HFFc6 (cell line): ENCODE measurements around the gene BATF3. TPM values are rescaled to one million over a fixed set of nuclear protein-coding genes. Genes with fewer than 3 reads are reported as not detected.

Experiments
- DNase-seq: peaks from one replicate; pipeline ENCODE4 v3.0.0-alpha.2; 2018
- H3K27ac Mint-ChIP-seq: 2 replicates; pipeline ENCODE4 v1.8.0; 2020; ENCODE audit warnings: mild to moderate bottlenecking, mixed read lengths
- H3K27me3 Mint-ChIP-seq: 2 replicates; pipeline ENCODE4 v1.8.0; 2021; ENCODE audit warnings: mild to moderate bottlenecking, moderate library complexity, mixed read lengths; ENCODE audit not compliant: insufficient read depth
- H3K36me3 Mint-ChIP-seq: 2 replicates; pipeline ENCODE4 v1.8.0; 2021; ENCODE audit warnings: low read depth, mixed read lengths
- H3K4me1 Mint-ChIP-seq: 2 replicates; pipeline ENCODE4 v1.8.0; 2020; ENCODE audit warnings: low read depth, mixed read lengths
- H3K4me3 Mint-ChIP-seq: 2 replicates; pipeline ENCODE4 v1.8.0; 2020; ENCODE audit warnings: mild to moderate bottlenecking, moderate library complexity, mixed read lengths
- H3K9me3 Mint-ChIP-seq: 2 replicates; pipeline ENCODE4 v1.8.0; 2020; ENCODE audit warnings: mild to moderate bottlenecking, mixed read lengths
- total RNA-seq, 6 experiments: library from RNA; stranded (reverse); fragmentation: NEBNext Ultra II Directional; extraction: Animal tissue kit (Norgen Biotek cat#: 25700); gene quantifications; 2 replicates in 1 of 6; 3 replicates in 5 of 6; pipeline ENCODE4 v1.2.3, GENCODE V29; 2021
- TF ChIP-seq, protein P1 (sequence below): fragments of 200-600 bp; sonication (generic); IDR thresholded peaks from 2 replicates; pipeline ENCODE4 v1.5.0; 2021; ENCODE audit warnings: antibody characterized with exemption, mild to moderate bottlenecking

Gene BATF3
- total RNA-seq, 6 experiments from 2014 or later, result 0.89 to 1.7 (median 1.4) TPM

DNA sequence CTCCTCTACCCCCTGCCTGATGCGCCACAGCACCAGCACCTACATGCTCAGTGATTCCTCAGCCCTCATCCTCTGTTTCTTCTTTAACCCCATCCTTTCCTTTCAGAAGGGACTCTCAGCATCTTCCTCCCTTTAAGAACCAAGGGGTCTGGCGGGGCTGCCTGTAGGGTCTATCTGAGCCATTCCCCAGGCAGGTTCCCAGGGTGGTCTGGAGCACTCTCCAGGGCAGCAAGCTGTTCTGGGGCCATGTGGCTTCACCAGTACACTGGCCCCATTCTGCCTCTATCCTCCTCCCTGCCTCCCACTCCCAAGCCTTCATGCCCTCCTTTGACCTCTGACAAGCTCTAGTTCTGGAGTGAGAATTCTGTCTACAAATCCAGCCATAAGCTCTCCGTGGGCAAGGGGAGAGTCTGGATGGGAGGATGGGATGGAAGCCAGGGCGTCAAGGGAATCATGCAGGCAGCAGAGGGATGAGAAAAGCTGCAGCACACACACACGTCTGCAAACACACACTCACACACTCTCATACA lies 10.4 kb downstream of the BATF3 start:
- no peaks in the 10 kb centered on the region for H3K9me3 Mint-ChIP-seq
- H3K36me3 Mint-ChIP-seq, result no peaks in the 10 kb centered on the region
- TF ChIP-seq, protein P1, sequence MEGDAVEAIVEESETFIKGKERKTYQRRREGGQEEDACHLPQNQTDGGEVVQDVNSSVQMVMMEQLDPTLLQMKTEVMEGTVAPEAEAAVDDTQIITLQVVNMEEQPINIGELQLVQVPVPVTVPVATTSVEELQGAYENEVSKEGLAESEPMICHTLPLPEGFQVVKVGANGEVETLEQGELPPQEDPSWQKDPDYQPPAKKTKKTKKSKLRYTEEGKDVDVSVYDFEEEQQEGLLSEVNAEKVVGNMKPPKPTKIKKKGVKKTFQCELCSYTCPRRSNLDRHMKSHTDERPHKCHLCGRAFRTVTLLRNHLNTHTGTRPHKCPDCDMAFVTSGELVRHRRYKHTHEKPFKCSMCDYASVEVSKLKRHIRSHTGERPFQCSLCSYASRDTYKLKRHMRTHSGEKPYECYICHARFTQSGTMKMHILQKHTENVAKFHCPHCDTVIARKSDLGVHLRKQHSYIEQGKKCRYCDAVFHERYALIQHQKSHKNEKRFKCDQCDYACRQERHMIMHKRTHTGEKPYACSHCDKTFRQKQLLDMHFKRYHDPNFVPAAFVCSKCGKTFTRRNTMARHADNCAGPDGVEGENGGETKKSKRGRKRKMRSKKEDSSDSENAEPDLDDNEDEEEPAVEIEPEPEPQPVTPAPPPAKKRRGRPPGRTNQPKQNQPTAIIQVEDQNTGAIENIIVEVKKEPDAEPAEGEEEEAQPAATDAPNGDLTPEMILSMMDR, result no peak

DNA sequence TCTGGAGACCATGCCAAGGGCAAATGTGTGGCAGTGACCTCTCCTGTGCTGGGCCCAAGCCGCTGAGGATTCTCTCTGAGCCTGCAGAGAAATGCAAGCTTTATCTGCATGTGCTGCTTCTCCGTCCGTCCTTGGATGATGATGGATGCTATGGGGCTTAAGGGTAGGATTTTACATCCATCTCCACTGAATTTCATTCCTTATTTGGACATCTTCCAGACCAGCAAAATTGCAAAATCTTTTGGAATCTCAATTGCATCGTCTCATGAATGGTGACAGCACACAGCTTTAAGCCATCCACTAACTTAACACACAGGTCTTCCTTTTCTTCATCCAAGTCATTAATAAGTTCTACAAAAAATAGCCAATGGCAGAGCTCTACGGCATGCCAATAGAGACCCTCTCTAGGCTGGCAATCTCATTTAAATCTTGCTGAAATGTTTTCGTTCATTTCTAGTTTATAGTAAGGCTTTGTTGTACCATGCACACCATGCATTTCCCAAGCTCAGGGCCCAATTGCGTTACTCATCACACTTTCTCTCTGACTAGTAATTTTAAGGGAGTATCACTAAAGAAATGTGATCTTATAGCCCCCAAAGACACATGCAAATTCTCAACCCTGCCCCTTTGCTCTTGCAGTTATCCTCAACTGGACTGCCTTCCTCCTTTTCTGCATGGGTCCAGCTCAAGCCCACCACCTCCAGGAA lies 11.1 kb downstream of the BATF3 start:
- no peak overlapping the region for H3K4me3 Mint-ChIP-seq
- no peaks in the 10 kb centered on the region for H3K36me3 Mint-ChIP-seq
- H3K27ac Mint-ChIP-seq, result no peak overlapping the region
- H3K4me1 Mint-ChIP-seq, result peaks cover 12% of the 10 kb centered on the region
- no peaks in the 10 kb centered on the region for H3K9me3 Mint-ChIP-seq
- no peak for DNase-seq
- TF ChIP-seq, protein P1, result no peak
- peaks cover 8% of the 10 kb centered on the region for H3K27me3 Mint-ChIP-seq

More for the DNA sequence above, 10.4 kb downstream of the BATF3 start:
- no peak for DNase-seq
- peaks cover 7% of the 10 kb centered on the region for H3K4me1 Mint-ChIP-seq
- peaks cover 3% of the 10 kb centered on the region; the same call in 1 of the 2 replicates for H3K27me3 Mint-ChIP-seq
- H3K27ac Mint-ChIP-seq, result no peak overlapping the region
- no peak overlapping the region for H3K4me3 Mint-ChIP-seq

DNA sequence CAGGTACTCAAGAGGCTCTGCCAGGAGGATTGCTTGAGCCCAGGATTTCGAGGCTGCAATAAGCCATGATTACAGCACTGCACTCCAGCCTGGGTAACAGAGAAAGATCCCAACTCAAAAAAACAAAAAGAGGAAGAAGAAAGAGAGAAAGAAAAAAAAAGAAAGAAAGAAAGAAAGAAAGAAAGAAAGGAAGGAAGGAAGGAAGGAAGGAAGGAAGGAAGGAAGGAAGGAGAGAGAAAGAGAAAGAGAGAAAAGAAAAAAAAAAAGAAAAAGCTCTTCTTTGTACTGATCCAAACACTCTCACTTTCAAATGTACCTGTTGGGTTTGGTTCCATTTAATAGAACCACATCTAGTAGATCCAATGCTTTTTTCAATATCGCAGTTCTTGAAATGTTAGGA lies 11.8 kb downstream of the BATF3 start:
- TF ChIP-seq, protein P1, result no peak
- H3K27me3 Mint-ChIP-seq, result peaks cover 8% of the 10 kb centered on the region

DNA sequence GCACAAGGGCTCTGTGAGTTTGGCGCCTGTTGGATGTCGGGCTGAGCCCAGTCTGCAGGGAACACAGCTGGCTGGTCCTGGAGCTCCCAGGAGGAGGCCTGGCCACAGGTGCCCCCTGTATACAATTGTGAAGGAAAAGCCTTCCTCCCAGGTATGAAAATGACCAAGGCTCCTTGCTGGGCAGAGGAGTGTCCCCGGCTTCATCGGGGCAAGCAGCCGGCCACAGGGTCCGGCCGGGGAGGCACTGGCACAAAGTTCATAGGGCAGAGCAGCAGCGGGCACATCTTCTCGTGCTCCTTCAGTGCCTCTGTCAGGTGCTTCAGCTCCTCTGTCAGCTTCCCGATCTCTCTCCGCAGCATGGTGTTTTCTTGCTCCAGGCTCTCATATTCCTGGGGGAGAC lies 13.0 kb downstream of the BATF3 start:
- H3K27ac Mint-ChIP-seq, result no peak overlapping the region
- DNase-seq, result no peak
- no peaks in the 10 kb centered on the region for H3K9me3 Mint-ChIP-seq
- H3K27me3 Mint-ChIP-seq, result peaks cover 10% of the 10 kb centered on the region
- TF ChIP-seq, protein P1, result no peak
- no peaks in the 10 kb centered on the region for H3K36me3 Mint-ChIP-seq
- H3K4me3 Mint-ChIP-seq, result no peak overlapping the region
- peaks cover 6% of the 10 kb centered on the region; the same call in 1 of the 2 replicates for H3K4me1 Mint-ChIP-seq

More for the DNA sequence above, 11.8 kb downstream of the BATF3 start:
- H3K4me3 Mint-ChIP-seq, result no peak overlapping the region
- H3K27ac Mint-ChIP-seq, result no peak overlapping the region
- no peaks in the 10 kb centered on the region for H3K9me3 Mint-ChIP-seq
- no peaks in the 10 kb centered on the region for H3K36me3 Mint-ChIP-seq
- peaks cover 6% of the 10 kb centered on the region for H3K4me1 Mint-ChIP-seq
- DNase-seq, result no peak

DNA sequence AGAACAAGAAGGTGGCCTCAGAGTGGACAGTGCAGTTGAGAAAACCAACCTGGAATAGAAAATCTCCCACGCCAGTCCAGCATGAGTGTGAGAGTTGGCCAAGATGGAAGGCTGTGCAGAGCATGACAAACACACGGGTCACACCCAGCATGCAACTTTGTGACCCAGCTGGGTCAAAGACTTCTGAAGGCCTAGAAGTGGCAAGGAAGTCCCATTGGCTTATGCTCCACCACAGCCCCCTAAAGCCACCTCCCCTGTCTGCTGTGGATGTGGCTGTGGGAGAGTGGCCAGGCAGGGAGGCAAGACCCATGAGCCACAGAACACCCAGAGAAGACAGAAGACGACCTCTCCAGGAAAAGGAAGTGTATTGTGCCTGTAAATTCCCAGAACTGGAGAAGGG lies 13.6 kb downstream of the BATF3 start:
- Mint-ChIP-seq H3K27ac (no peak overlapping the region), H3K4me1 (peaks cover 6% of the 10 kb centered on the region; the same call in 1 of the 2 replicates), H3K9me3 (no peaks in the 10 kb centered on the region), H3K27me3 (peaks cover 11% of the 10 kb centered on the region), H3K4me3 (no peak overlapping the region), H3K36me3 (no peaks in the 10 kb centered on the region)
- no peak for DNase-seq
- TF ChIP-seq, protein P1, result no peak
